H1 (cell line): ENCODE results near the gene METTL21A. TPM values are rescaled to one million over a fixed set of nuclear protein-coding genes. Genes with fewer than 3 reads are reported as not detected.

ENCODE experiments used
- CTCF ChIA-PET: fragments of 300-600 bp; sonication (Branson Sonifier 250); formaldehyde crosslinking; loops from one replicate; lab custom pipeline; 2021; ENCODE audit not compliant: partially characterized antibody; lab: Charles Lee
- POLR2A ChIA-PET: fragments of 300-600 bp; sonication (Branson Sonifier 250); formaldehyde crosslinking; loops from one replicate; lab custom pipeline; 2021; ENCODE audit warnings: inconsistent platforms; ENCODE audit not compliant: partially characterized antibody; lab: Charles Lee
- DNase-seq, 2 experiments: peaks; one replicate each; pipeline versions ENCODE4 v3.0.0 to v3.0.0-alpha.2; 2010 to 2022; ENCODE audit warnings: low spot score in 2 of 2, low read depth in 1 of 2, mixed read lengths in 1 of 2
- FAIRE-seq: peaks from 2 replicates; lab custom pipeline; 2011; peaks lifted over from hg19 to GRCh38; lab: Jason Lieb, UNC
- H2AFZ ChIP-seq: 2 replicates; pipeline ENCODE4 v1.8.1; 2012; ENCODE audit warnings: low read length, inconsistent platforms
- H2AK5ac ChIP-seq: 2 replicates; pipeline ENCODE4 v1.6.1; 2013; ENCODE audit warnings: low read depth, low read length
- H2BK120ac ChIP-seq: replicated peaks from 2 replicates; pipeline ENCODE3; 2013; ENCODE audit warnings: low read depth, low read length, inconsistent platforms
- H2BK12ac ChIP-seq: 2 replicates; pipeline ENCODE4 v1.6.1; 2013; ENCODE audit warnings: low read depth, low read length
- H2BK15ac ChIP-seq: 2 replicates; pipeline ENCODE4 v1.6.1; 2013; ENCODE audit warnings: low read length
- H2BK20ac ChIP-seq: 2 replicates; pipeline ENCODE4 v1.6.1; 2013; ENCODE audit warnings: low read length
- H2BK5ac ChIP-seq: 2 replicates; pipeline ENCODE4 v1.6.1; 2013; ENCODE audit warnings: low read depth, low read length
- H3K14ac ChIP-seq: 2 replicates; pipeline ENCODE4 v1.6.1; 2013; ENCODE audit warnings: inconsistent platforms; ENCODE audit not compliant: insufficient read length
- H3K18ac ChIP-seq: 2 replicates; pipeline ENCODE4 v1.6.1; 2013; ENCODE audit warnings: low read length; ENCODE audit errors: extremely low read depth
- H3K23ac ChIP-seq: 2 replicates; pipeline ENCODE4 v1.6.1; 2013; ENCODE audit warnings: inconsistent platforms; ENCODE audit not compliant: insufficient read length
- H3K23me2 ChIP-seq: 2 replicates; pipeline ENCODE4 v1.6.1; 2013; ENCODE audit warnings: low read depth, low read length
- H3K27ac ChIP-seq: 2 replicates; pipeline ENCODE4 v1.6.1; 2011; ENCODE audit warnings: low read depth, low read length, inconsistent platforms
- H3K27me3 ChIP-seq, 4 experiments: replicated peaks in 1 of 4; 1 replicate in 1 of 4; 2 replicates in 3 of 4; pipeline versions ENCODE4 v1.6.1 to v1.8.1; 2011 to 2013; ENCODE audit warnings: low read length in 3 of 4, mild to moderate bottlenecking in 3 of 4, inconsistent platforms in 2 of 4, mixed read lengths in 2 of 4, moderate library complexity in 1 of 4; ENCODE audit not compliant: control insufficient read depth in 3 of 4, insufficient read depth in 3 of 4; ENCODE audit errors: extremely low read depth in 1 of 4
- H3K36me3 ChIP-seq, 4 experiments: 2 replicates each; pipeline versions ENCODE4 v1.6.1 to v1.8.1; 2011 to 2013; ENCODE audit warnings: mild to moderate bottlenecking in 4 of 4, low read length in 3 of 4, moderate library complexity in 2 of 4, control low read depth in 1 of 4, inconsistent platforms in 1 of 4; ENCODE audit not compliant: insufficient read depth in 4 of 4, control insufficient read depth in 2 of 4
- H3K4ac ChIP-seq: replicated peaks from 2 replicates; pipeline ENCODE3; 2013; ENCODE audit warnings: low read length, low read depth, mixed read lengths, inconsistent platforms; ENCODE audit not compliant: insufficient read length
- H3K4me1 ChIP-seq, 4 experiments: replicated peaks in 1 of 4; 1 replicate in 1 of 4; 2 replicates in 3 of 4; pipeline versions ENCODE4 v1.6.1 to v1.8.1; 2011 to 2013; ENCODE audit warnings: low read length in 3 of 4, inconsistent platforms in 2 of 4, mixed read lengths in 1 of 4; ENCODE audit not compliant: insufficient read depth in 4 of 4, control insufficient read depth in 3 of 4
- H3K4me2 ChIP-seq, 2 experiments: 2 replicates each; pipeline versions ENCODE4 v1.6.1 to v1.8.1; 2011 to 2013; ENCODE audit warnings: low read depth in 2 of 2, low read length in 2 of 2, control low read depth in 1 of 2, inconsistent platforms in 1 of 2, mild to moderate bottlenecking in 1 of 2; ENCODE audit not compliant: insufficient read depth in 1 of 2
- H3K4me3 ChIP-seq, 4 experiments: fragments of 200-600, 300-600 bp in 1 of 4; sonication (generic), shearing (Covaris generic), sonication (Bioruptor Twin) in 1 of 4; 2 replicates each; pipeline versions ENCODE4 v1.5.1 to v1.8.1; 2011 to 2016; ENCODE audit warnings: low read length in 4 of 4, low read depth in 3 of 4, control low read depth in 2 of 4, inconsistent platforms in 2 of 4, mild to moderate bottlenecking in 2 of 4, mixed read lengths in 1 of 4, moderate library complexity in 1 of 4; ENCODE audit not compliant: insufficient read depth in 2 of 4; ENCODE audit errors: extremely low read depth in 1 of 4
- H3K56ac ChIP-seq: replicated peaks from 2 replicates; pipeline ENCODE3; 2013; ENCODE audit warnings: low read depth, mild to moderate bottlenecking, mixed read lengths, low read length, inconsistent platforms; ENCODE audit not compliant: insufficient read length
- H3K79me1 ChIP-seq: 2 replicates; pipeline ENCODE4 v1.6.1; 2013; ENCODE audit warnings: low read depth, low read length, control low read depth
- H3K79me2 ChIP-seq, 2 experiments: 2 replicates each; pipeline versions ENCODE4 v1.6.1 to v1.8.1; 2012 to 2013; ENCODE audit warnings: low read length in 2 of 2, mild to moderate bottlenecking in 2 of 2, inconsistent platforms in 1 of 2; ENCODE audit not compliant: insufficient read depth in 2 of 2, control insufficient read depth in 1 of 2
- H3K9ac ChIP-seq, 4 experiments: replicated peaks in 1 of 4; 1 replicate in 1 of 4; 2 replicates in 3 of 4; pipeline versions ENCODE4 v1.6.1 to v1.8.1; 2011 to 2013; ENCODE audit warnings: low read depth in 3 of 4, low read length in 3 of 4, control low read depth in 2 of 4, mild to moderate bottlenecking in 2 of 4, moderate library complexity in 2 of 4, inconsistent platforms in 1 of 4; ENCODE audit errors: extremely low read depth in 1 of 4
- H3K9me3 ChIP-seq, 2 experiments: 2 replicates each; pipeline versions ENCODE4 v1.6.1 to v1.8.1; 2012 to 2013; ENCODE audit warnings: mild to moderate bottlenecking in 2 of 2, moderate library complexity in 2 of 2, control low read depth in 1 of 2, inconsistent platforms in 1 of 2, low read depth in 1 of 2, low read length in 1 of 2, mixed read lengths in 1 of 2; ENCODE audit not compliant: insufficient read depth in 2 of 2
- H4K20me1 ChIP-seq, 2 experiments: replicated peaks in 1 of 2; 2 replicates each; pipeline versions ENCODE3 to v1.8.1; 2011 to 2013; ENCODE audit warnings: inconsistent platforms in 2 of 2, low read length in 2 of 2, mild to moderate bottlenecking in 1 of 2; ENCODE audit not compliant: insufficient read depth in 2 of 2, control insufficient read depth in 1 of 2
- H4K5ac ChIP-seq: 2 replicates; pipeline ENCODE4 v1.6.1; 2013; ENCODE audit warnings: low read length, low read depth, mixed read lengths, inconsistent platforms; ENCODE audit not compliant: insufficient read length
- H4K8ac ChIP-seq: 2 replicates; pipeline ENCODE4 v1.8.0; 2013; ENCODE audit warnings: mild to moderate bottlenecking, moderate library complexity, low read length, inconsistent platforms; ENCODE audit not compliant: insufficient read depth; ENCODE audit errors: extremely low read depth
- H4K91ac ChIP-seq: replicated peaks from 2 replicates; pipeline ENCODE3; 2013; ENCODE audit warnings: low read length, mixed read lengths, inconsistent platforms; ENCODE audit not compliant: insufficient read length
- KDM1A ChIP-seq: fragments of 200-600, 300-600 bp; sonication (generic); IDR thresholded peaks from 2 replicates; pipeline ENCODE4 v1.7.1; 2016; ENCODE audit warnings: mild to moderate bottlenecking, low read length, borderline replicate concordance
- WGBS, 2 experiments: shearing (Covaris generic) in 1 of 2; methylation state at CpG; one replicate each; pipeline versions ENCODE4 v1.1.6 to v1.1.7; 2013 to 2015; ENCODE audit warnings: low lambda C conversion rate in 2 of 2, mixed read lengths in 2 of 2, inconsistent platforms in 1 of 2, low coverage in 1 of 2, missing lambda C conversion rate in 1 of 2; ENCODE audit not compliant: insufficient replicate concordance in 2 of 2, insufficient coverage in 1 of 2, insufficient read length in 1 of 2; ENCODE audit errors: extremely low coverage in 1 of 2, missing lambda C conversion rate in 1 of 2; 5-methylcytosine and 5-hydroxymethylcytosine counted together
- polyA plus RNA-seq, 7 experiments: library from polyadenylated mRNA; depleted of rRNA in 3 of 7; stranded (reverse) in 5 of 7; unstranded in 2 of 7; fragments of >200 nt in 5 of 7; fragments of 200-250 nt in 2 of 7; gene quantifications; 1 replicate in 5 of 7; 2 replicates in 1 of 7; 4 replicates in 1 of 7; pipeline versions ENCODE4 v1.2.1 to v1.2.3, GENCODE V29; 2011 to 2013; ENCODE audit warnings: missing spikeins in 2 of 7, mixed read lengths in 2 of 7
- total RNA-seq: library from RNA; stranded (reverse); fragmentation: NEBNext Ultra II Directional; extraction: Animal tissue kit (Norgen Biotek cat#: 25700); gene quantifications from 2 replicates; pipeline ENCODE4 v1.2.1, GENCODE V29; 2021

The METTL21A gene
- total and polyA plus RNA-seq, 2 of the 8 experiments (the other 6 are each of a cell fraction or from before 2014, with no cell fraction given): 36.2 to 55.0 TPM

DNA sequence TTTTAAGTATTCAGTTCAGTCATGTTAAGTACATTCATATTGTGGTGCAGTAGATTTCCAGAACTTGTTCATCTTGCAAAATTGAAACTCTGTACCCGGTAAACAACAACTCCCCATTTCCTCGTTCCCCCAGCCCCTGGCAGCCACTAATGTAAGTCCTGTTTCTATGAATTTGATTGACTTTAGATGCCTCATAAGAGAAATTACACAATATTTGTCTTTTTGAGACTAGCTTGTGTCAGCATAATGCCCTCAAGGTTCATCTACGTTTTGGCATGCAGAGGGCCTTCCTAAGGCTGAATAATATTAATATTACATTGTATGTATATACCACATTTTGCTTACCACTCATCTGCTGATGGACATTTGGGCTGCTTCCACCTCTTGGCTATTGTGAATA, 30.9 kb downstream of the METTL21A start:
- FAIRE-seq: no peak
- no peak for TF ChIP-seq KDM1A

More for the DNA sequence above, 30.9 kb downstream of the METTL21A start:
- DNase-seq: no peak
- Histone ChIP-seq H3K79me1 (no peaks in the 10 kb centered on the region), H3K9ac (no peak overlapping the region), H4K5ac (no peak overlapping the region), H3K4me2 (no peak overlapping the region), H4K20me1 (no peaks in the 10 kb centered on the region), H3K9me3 (no peaks in the 10 kb centered on the region; a peak in 1 of 4 replicates), H3K4ac (no peak overlapping the region), H4K91ac (no peak overlapping the region), H2BK5ac (no peak overlapping the region), H3K36me3 (peaks cover 0 to 68% (median 9%) of the 10 kb centered on the region in 4 experiments; a peak in 6 of 8 replicates), H3K23ac (no peak overlapping the region), H3K4me3 (no peak overlapping the region), H3K18ac (no peak overlapping the region), H2AFZ (no peak overlapping the region), H3K79me2 (peaks cover 0 to 2% of the 10 kb centered on the region in 2 experiments; a peak in 1 of 4 replicates), H3K56ac (no peak overlapping the region), H3K4me1 (no peaks in the 10 kb centered on the region), H3K14ac (no peak overlapping the region), H4K8ac (no peak overlapping the region), H3K27ac (no peak overlapping the region), H2BK120ac (no peak overlapping the region), H2BK12ac (no peak overlapping the region), H3K27me3 (peaks cover 0 to 1% (median 0%) of the 10 kb centered on the region in 4 experiments; a peak in 1 of 7 replicates), H2BK15ac (no peak overlapping the region), H2BK20ac (no peak overlapping the region), H3K23me2 (no peaks in the 10 kb centered on the region), H2AK5ac (no peak overlapping the region)
- WGBS, 2 experiments: 91% methylated on average over 3 of the region's 3 CpGs; no CpG with 5 or more reads in 1 of the 2 experiments
- ChIA-PET CTCF (interaction anchor here (0.7 to 1.1 kb wide), 4 partner anchors 33 to 687 kb away, joined by 3 to 4 read pairs (median 3); no protein-coding TSS in a partner anchor), POLR2A (interaction anchor here (1.3 to 2.1 kb wide), 2 partner anchors 26 to 31 kb away, joined by 3 to 5 read pairs; partner anchors contain the start of gene METTL21A)
